Kidney capillary endothelial cell (primary cell): ENCODE data around the gene HMX3.
"Not testable (repeated sequence)": the region's sequence is repeated elsewhere in the genome, so short reads cannot be mapped to it uniquely, and the experiment has no call there.

Experiments
- DNase-seq: peaks from one replicate; pipeline ENCODE4 v3.0.0-alpha.2; 2018; ENCODE audit warnings: low spot score

HMX3 gene

GRCh38 chr10:123148414-123149161 is 12.8 kb downstream of the HMX3 start:
- DNase-seq: no peak

DNA sequence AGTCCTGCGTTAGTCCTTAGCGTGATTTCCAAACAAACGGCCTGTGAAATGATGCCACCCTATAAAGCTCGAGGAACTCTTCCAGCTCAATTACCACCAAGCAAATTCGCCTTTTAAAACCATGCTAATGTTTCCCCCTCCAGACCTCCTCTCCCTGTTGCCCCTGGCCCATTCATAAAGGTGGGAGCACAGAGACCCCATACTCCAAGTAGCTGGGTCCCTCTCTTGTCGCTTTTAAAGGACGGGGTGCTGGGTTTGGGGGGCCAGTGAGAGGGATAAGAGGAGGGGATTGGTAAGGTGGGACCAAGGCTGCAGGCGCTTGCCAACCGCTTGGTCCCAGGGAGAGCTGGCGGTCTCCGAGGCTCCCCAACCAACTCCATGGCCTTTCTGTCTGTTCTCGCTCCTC is 13.4 kb downstream of the HMX3 start:
- DNase-seq: no peak

- DNase-seq: no peak
These were observed 13.9 kb downstream of the HMX3 start for GRCh38 chr10:123149568-123150270.

- no peak for DNase-seq
These were observed 14.7 kb downstream of the HMX3 start for GRCh38 chr10:123150271-123150985.

- DNase-seq: no peak
These were observed 15.4 kb downstream of the HMX3 start for GRCh38 chr10:123150986-123151736.

DNA sequence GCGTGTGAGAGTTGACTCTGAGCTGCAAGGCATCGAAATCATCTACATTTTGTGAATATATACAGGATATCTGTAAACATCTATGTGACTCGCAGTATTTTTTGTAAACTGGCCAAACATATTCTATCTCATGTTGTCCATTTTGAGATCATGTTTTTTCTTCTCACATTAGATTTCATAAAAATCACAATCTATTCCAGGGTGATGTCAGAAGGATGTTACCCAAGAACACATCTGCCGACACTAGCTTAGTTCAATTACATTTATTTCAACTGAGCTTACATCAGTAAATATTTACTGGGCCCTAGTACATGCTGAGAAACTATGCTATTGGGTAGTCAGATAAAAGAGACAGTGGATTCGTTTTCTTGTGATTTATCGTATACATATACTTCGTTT is 16.0 kb downstream of the HMX3 start:
- no peak for DNase-seq

- no peak for DNase-seq
These were observed 17.8 kb downstream of the HMX3 start for GRCh38 chr10:123153486-123154091.

DNA sequence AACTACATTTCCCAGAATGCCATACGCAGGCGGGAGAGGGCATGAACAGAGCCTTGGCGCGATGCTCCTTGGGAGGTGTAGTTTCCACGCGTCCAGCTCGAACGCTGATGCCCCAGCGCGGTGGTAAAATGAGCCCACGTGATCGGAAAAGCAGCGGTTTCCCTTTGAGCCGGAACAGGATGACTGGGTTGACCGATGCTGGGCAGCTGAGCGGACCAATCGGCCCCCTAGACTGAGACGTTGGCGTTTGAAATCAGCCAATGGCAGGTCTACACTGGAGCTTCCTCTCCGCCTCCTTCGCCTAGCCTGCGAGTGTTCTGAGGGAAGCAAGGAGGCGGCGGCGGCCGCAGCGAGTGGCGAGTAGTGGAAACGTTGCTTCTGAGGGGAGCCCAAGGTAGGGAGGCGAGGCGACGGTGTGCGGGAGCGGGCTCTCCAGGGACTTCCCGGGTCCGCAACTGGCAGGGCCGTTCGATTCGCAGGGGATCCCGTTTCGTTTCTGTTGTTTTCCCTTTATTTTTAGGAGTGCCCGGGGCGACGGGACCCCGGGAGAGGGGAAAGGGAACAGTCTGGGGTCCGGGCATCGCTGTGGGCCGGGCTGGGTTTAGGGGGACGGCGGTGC is 18.4 kb downstream of the HMX3 start, which contains the start of gene BUB3:
TSS of gene BUB3 (plus strand) at position 311 of the 619 bp plus-strand sequence. CDS start 516 bp downstream, outside the sequence.
- DNase-seq: peak; percentile 97

- DNase-seq: no peak
These were observed 19.1 kb downstream of the HMX3 start for GRCh38 chr10:123154711-123155505.

GRCh38 chr10:123156078-123156477 is 20.3 kb downstream of the HMX3 start:
- peak; percentile 68 for DNase-seq

GRCh38 chr10:123157210-123157609 is 21.4 kb downstream of the HMX3 start:
- no peak for DNase-seq

GRCh38 chr10:123158682-123159081 is 22.9 kb downstream of the HMX3 start:
- no peak for DNase-seq

DNA sequence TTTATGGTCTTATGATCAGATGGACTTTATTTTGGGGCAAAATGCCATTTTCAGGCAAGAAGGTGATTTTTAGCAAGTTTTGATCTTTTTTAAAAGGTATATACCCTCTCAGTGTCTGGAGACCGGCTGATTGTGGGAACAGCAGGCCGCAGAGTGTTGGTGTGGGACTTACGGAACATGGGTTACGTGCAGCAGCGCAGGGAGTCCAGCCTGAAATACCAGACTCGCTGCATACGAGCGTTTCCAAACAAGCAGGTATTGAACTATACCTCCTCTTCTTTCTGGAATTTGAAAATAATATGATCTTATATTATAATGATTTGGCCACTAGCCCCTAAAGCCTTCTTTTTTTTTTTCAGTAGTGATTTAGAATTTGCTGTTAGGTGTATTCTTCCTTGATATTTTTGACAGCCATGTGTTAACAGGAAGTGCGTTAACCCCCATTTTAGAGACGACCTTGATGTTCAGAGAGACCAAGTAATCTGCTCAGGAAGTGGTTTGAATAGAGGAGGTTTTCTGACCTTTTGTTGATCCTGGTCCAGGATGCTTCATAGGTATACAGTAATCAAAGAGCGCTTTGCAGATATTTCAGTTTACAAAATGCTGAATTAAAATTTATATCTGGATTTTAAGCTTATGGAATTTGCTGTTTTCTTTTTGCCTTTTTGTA is 24.7 kb downstream of the HMX3 start:
- DNase-seq: no peak

DNA sequence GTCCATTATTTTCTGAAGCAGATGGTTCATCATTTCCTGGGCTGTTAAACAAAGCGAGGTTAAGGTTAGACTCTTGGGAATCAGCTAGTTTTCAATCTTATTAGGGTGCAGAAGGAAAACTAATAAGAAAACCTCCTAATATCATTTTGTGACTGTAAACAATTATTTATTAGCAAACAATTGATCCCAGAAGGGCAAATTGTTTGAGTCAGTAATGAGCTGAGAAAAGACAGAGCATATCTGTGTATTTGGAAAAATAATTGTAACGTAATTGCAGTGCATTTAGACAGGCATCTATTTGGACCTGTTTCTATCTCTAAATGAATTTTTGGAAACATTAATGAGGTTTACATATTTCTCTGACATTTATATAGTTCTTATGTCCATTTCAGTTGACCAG is 28.5 kb downstream of the HMX3 start:
- no peak for DNase-seq

GRCh38 chr10:123165445-123166072 is 29.8 kb downstream of the HMX3 start:
- DNase-seq: no peak

- DNase-seq: no peak
These were observed 30.8 kb downstream of the HMX3 start for GRCh38 chr10:123166618-123167017.

- no peak for DNase-seq
These were observed 35.2 kb downstream of the HMX3 start for GRCh38 chr10:123170961-123171360.

DNA sequence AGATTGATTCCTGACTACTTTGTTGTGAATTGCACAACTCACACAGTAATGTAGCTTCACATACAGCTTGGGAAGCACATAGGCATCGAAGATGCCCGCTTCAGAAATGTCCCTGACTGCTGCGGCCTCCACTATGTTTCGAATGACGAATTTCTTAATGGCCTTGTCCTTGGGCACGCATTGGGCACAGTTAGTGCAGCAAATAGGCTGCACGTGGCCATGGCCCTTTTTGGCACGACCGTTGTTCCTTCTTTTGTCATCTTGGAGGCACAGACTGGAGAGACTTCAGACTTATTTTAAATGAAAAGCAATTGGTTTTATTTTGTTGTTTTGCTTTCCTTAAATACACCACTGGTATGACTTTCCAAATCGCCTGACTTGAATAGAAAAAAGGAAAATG is 35.8 kb downstream of the HMX3 start:
- DNase-seq: not testable (repeated sequence)
